IMR-90 (cell line): ENCODE data around the gene ACYP1.

Experiments
- CEBPB ChIP-seq: IDR thresholded peaks from 2 replicates; pipeline ENCODE4 v1.6.1; 2012; ENCODE audit warnings: low read depth, low read length, improper control_type of control experiment
- CTCF ChIP-seq: conservative IDR thresholded peaks from 2 replicates; pipeline ENCODE4 v1.5.1; 2012; ENCODE audit warnings: mild to moderate bottlenecking, low read depth, low read length, improper control_type of control experiment
- MAFK ChIP-seq: IDR thresholded peaks from 2 replicates; pipeline ENCODE4 v1.6.1; 2012; ENCODE audit warnings: low read depth, low read length, improper control_type of control experiment
- MXI1 ChIP-seq: IDR thresholded peaks from 2 replicates; pipeline ENCODE4 v1.6.1; 2012; ENCODE audit warnings: low read depth, mild to moderate bottlenecking, low read length, moderate library complexity, borderline replicate concordance
- POLR2A ChIP-seq: IDR thresholded peaks from 2 replicates; pipeline ENCODE4 v1.6.1; 2012; ENCODE audit warnings: mild to moderate bottlenecking, low read depth, low read length
- RCOR1 ChIP-seq: IDR thresholded peaks from 2 replicates; pipeline ENCODE4 v1.6.1; 2012; ENCODE audit warnings: mild to moderate bottlenecking, low read length, improper control_type of control experiment; ENCODE audit not compliant: insufficient replicate concordance
- RFX5 ChIP-seq: IDR thresholded peaks from 2 replicates; pipeline ENCODE4 v1.8.0; 2012; ENCODE audit warnings: low read depth, mild to moderate bottlenecking, low read length, moderate library complexity
- SMC3 ChIP-seq: fragments of 150-350 bp; IDR thresholded peaks from 2 replicates; pipeline ENCODE4 v1.6.1; 2016; ENCODE audit warnings: low read depth, mild to moderate bottlenecking, antibody characterized with exemption, low read length, moderate library complexity

DNA sequence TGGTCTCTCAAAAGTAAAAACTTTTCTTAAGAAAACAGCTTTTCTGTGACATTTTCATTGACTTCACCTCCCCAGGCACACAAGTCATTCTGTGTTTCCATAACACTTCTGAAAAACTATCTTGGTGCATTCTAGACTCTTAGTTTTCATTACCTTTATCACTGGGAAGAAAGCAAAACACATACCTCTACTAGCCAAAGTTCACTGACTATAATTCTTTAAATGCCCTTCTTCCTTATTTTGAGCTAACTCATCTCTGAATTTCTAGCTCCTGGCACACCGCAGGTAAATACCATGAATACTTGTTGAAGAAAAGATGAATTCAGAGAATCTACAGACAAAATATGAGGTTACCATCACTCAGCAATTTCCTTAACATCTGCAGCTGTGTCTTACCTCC is 33.7 kb downstream of the ACYP1 start:
- TF ChIP-seq POLR2A (no peak), CTCF (no peak), RFX5 (no peak), RCOR1 (no peak), MAFK (no peak), SMC3 (no peak), CEBPB (no peak), MXI1 (no peak)
